GM19463 (cell line): ENCODE measurements around the gene TDRD9.
"Not testable (repeated sequence)": the region's sequence is repeated elsewhere in the genome, so short reads cannot be mapped to it uniquely, and the experiment has no call there.

Source experiments
- ATAC-seq: cut with Tn5 transposase; IDR thresholded peaks from one replicate; pipeline ENCODE4 v1.9.1; 2021; ENCODE audit warnings: mild to moderate bottlenecking, moderate library complexity; ENCODE audit not compliant: unreplicated experiment

TDRD9 gene

DNA sequence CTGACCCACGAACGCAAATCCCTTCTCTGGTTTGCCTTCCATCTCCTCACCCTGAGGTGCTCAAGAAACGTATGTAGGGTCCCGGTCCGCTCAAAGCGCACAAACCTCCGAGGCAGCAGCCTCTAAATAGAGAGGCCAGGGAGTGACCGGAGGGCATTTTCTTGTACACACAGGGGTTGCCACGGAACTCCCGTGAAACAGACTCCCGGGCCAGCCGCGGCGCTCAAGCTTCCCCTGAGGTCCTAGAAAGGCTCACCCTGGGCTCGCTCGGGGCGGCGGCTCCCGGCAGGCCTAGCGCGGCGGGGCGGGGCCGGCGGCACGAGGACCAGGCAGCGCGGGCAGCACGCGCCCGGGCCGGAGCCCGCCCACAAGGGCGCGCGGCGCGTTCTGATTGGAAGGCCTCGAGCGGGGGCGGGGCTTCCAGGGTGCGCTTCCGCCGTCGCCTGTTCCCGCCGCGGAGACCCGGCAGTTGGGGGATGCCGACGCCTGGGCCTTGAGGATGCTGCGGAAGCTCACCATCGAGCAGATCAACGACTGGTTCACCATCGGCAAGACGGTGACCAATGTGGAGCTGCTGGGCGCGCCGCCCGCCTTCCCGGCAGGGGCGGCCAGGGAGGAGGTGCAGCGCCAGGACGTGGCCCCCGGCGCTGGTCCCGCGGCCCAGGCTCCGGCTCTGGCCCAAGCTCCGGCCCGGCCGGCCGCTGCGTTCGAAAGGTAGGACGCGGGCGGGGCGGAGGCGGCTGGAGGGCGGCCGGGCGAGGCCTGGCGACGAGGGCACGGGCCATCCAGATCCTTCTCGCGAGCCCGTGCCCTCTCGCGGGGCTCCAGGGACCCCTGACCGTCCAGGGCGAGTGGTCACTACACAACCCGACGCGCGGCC is at the start of gene TDRD9:
TDRD9 (plus strand) TSS at position 446 of the 880 bp plus-strand sequence; CDS start at position 500, 54 bp downstream.
- ATAC-seq = no peak

GRCh38 chr14:103879118-103879569 is 49.1 kb upstream of the TDRD9 start:
- ATAC-seq = no peak

DNA sequence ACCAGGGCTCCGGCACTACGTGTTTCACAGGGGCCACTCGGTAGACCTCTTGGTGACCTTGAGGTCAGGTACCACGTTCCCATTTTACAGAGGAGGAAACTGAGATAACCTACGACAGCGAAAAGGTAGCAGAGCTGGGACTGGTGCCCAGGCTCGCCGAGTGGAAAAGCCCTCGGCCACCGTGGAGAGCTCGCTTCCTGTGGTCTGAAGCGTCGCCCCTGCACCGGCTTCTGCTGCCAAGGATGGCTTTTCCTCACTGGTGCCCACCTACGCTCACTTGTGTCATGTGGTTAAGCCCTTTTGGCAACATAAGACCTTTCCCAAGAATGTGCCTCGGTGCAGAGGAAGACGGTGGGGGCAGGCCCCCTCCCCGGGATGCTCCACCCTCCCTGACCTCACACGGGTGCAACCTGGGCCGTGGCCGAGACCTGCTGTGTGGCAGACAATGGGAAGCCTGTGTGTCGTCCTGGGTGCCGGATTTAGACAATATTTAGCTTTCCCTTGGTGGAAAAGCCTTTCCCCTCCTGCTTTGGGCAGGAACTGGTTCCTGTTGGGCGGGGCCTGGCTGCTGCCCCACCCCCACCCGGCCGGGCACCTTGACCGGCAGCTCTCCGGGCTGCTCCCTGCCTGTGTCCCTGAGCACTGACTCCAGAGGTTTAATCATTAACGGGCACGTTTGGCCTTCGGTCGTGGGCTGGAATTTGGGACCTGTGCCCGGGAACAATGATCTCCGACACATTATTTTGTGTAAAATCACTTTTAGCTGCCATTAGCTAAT is 48.5 kb upstream of the TDRD9 start:
- ATAC-seq = no peak

DNA sequence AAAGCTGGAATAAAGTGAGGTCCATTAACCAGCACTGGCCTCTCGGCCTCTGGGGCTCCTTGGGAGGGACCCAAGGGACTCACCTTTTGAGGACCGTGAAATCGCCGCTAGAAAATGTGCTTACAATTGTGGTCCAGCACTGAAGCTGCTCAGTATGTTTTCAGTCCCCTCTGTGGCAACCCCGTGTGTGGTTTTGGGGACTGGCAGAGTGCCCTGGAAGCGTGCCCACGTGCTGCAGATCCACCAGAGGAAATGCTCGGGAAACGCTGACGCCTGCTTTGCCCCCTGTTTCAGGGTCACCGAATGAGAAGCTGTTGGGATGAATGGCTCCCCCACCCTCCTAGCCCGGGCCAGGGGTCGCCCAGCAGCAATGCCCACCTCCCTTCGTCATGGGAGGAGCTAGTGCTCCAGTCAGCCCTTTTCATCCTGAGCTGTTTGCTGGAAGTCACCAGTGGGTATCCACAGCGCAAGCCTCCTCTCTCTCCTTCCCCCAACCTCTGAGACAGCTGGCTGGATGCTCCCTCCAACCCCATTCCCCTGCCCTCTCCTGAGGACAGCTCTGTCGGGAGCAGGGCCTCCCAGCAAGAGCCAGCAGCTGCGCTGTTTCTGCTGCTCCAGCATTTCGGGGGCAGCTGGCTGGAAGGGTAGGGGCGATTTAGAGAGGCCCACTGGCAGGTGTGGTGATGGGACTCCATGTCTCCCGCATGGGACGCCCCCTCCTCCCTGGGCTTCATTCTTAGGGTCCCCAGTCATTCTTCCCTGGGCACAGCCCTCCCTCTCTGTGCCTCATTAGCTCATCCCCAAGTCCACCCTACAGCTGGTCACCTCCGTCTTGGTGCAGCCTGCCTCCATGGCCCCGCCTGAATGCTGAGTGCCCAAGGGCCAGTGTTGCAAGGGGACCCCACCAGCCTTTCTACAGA is 47.6 kb upstream of the TDRD9 start:
- no peak for ATAC-seq

DNA sequence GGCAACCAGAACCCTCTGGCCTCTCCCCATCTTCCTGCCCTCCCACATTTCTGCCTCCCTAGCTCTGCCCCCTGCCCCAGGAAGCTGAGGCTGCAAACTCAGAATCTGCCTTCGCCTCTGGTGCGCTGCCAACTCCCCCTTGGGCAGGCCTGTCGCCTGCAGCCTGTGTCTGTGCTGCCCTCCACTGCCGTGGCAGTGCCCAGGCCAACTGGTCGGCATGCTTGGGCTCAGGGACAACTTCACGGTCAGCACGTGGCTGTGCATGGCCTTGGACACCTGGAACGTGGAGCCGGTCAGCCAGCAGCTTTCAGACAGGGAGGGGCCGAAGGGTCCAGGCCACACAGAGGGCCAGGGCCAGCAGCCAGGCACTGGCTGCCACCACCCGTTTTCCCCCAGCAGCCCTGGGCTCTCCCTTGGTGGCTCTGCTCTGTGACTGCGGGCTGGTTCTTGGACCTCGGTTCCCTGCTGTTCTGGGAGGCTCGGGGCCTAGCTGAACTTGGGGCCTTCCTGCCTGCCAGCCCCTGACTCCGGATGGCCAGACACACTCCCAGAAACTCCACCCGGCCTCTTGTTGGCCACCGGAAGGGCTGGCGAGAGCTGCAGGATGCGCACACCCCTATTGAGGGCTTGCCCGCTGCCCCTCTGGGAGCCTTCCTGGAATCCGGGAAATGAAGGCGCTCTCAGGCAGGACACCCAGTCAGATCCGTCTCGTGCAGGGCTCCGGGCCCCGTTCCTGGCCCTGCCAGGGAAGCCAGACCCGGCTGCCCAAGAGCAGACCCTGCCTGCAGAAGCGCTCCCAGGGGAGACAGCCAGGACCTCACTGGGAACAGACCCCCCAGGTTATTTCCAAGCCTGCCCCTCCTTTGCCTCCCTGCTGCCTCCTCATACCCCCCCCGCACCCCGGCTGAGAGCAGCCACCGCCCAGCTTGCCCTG is 46.7 kb upstream of the TDRD9 start:
- ATAC-seq = no peak

- ATAC-seq = no peak
Observed at GRCh38 chr14:103882503-103883262, 45.6 kb upstream of the TDRD9 start.

DNA sequence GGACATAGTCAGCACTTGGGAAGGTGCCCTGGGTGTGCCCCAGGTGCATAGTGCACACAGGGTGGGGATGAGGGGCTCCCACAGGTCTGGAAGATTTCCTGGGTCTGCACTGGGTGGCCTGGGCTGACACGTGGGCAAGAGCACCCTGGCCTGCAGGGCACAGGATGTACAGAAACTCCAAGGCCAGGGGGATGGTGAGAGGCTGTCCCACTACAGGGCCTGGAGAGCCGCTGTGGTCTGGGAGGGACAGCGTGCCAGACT is 45.1 kb upstream of the TDRD9 start:
- no peak for ATAC-seq

GRCh38 chr14:103884854-103885253 is 43.4 kb upstream of the TDRD9 start:
- no peak for ATAC-seq

DNA sequence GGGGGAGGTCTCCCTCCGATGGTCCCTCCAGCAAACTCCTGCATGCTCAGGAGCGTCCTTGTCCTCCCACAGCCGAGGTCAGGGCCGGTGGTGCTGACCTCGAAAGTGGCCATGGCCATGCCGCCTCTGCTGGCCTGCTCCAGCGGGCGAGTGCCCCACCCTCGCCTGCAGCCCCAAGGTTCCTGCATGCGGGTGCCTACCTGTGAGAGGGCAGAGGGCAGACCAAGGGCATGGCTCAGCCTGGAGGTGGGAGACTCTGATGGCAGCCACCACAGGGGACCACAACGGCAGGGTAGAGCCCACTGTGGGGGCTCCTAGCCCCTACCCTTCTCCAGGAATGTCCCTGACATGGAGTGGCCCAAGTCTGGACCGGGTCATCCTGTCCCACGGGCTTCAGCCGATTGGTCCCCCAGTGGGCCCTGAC is 42.7 kb upstream of the TDRD9 start:
- ATAC-seq = no peak

DNA sequence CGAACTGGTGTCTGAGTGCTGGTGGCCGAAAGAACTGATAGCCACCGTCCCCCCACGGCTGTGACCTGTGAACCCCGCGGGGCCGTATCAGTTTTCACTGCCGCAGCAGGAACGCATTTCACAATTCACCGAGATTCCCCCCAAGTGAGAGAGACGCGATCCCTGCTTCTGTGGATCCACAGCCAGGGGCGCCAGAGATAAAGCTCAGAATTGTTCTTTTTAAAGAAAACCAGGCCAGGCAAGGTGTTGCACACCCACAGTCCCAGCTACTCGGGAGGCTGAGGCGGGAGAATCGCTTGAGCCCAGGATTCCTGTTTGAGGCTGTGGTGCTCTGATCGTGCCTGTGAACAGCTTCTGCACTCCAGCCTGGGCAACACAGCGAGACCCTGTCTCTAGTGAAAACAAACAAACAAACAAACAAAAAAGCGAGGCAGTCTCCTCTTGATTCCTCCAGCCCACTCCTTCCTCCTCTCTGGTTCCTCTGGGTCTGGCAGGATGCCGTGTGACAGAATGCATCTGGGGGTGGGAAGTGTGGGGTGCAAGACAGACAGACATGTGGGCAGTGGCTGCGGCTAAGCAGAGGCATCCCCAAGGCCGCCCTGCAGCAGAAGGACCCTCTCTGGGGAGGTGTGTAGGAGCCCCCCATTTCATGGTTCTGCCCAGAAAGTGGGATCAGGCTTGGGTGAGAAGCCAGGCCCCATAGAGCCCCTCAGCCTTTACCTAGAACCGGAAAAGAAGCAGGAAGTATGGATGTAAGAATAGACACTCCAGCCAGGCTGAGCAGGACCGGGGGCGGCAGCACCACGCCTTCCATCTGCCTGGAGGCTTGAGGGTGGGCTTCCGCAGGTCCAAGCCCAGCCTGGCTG is 41.7 kb upstream of the TDRD9 start:
- no peak for ATAC-seq

DNA sequence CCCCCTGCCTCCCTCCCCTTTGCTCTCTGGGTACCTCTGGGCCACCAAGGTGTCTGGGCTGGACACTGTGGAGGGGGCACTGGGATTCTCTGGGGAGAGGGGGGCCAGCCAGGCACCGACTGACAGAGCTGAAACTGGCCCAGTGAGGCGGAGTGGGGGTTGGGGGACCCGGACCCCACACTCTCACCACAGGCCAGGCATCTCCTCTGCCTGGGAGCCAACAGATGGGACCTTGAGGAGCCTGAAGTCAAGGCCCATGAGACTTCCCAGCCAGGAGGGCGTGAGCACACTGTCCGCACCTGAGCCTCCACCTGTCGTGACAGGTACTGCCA is 41.1 kb upstream of the TDRD9 start:
- ATAC-seq = no peak

DNA sequence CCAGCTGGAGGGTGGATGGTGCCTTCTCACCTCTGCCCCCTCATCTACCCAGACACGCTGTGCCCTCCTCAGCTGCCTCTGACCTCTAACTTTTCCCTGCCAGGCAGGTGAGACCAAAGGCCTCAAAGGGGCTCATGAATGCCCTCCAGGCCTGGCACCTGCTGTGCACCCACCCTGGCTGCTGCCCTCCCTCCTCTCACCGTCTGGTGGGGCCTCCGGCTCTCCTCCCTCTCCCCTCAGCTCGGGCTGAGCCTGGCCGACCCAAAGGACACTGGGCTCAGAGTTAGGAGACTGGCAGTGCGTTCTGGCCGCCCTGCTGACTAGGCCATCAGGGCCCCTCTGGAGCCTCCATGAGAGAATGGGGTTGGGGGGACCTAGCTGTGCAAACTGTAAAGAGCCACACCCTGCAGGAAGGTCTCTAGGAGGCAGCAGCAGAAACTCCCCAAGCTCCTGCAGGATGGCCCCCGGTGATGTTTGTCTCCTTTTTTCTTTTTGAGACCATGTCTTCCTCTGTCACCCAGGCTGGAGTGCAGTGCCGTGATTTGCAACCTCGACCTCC is 40.6 kb upstream of the TDRD9 start:
- no peak for ATAC-seq

DNA sequence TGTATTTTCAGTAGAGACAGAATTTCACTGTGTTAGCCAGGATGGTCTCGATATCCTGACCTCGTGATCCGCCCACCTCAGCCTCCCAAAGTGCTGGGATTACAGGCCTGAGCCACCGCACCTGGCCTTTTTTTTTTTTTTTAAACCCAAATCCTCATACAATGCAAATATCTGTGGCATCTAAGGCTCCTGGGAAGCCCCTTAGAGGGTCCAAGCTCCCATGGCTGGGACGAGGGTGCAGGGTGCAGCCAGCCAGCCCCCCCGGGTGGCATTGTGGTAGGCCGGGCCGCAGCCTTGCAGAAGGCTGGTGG is 39.3 kb upstream of the TDRD9 start:
- ATAC-seq = not testable (repeated sequence)

GRCh38 chr14:103889313-103890051 is 38.8 kb upstream of the TDRD9 start:
- ATAC-seq = no peak

DNA sequence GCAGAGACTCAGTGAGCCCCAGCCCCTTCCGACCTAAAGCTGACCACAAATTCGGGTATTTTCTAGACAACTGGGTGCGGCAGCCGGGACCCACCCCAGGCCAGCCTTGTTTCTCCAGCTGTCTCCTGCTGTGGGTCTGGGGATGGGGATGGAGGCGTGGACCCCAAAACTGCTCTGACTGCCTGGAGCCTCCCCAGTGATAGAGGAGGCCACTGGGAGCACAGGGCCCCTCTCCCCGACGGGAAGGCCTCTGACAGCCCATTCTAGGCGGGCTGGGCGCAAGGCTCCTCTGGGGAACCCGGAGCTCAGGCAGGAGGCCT is 38.2 kb upstream of the TDRD9 start:
- no peak for ATAC-seq

DNA sequence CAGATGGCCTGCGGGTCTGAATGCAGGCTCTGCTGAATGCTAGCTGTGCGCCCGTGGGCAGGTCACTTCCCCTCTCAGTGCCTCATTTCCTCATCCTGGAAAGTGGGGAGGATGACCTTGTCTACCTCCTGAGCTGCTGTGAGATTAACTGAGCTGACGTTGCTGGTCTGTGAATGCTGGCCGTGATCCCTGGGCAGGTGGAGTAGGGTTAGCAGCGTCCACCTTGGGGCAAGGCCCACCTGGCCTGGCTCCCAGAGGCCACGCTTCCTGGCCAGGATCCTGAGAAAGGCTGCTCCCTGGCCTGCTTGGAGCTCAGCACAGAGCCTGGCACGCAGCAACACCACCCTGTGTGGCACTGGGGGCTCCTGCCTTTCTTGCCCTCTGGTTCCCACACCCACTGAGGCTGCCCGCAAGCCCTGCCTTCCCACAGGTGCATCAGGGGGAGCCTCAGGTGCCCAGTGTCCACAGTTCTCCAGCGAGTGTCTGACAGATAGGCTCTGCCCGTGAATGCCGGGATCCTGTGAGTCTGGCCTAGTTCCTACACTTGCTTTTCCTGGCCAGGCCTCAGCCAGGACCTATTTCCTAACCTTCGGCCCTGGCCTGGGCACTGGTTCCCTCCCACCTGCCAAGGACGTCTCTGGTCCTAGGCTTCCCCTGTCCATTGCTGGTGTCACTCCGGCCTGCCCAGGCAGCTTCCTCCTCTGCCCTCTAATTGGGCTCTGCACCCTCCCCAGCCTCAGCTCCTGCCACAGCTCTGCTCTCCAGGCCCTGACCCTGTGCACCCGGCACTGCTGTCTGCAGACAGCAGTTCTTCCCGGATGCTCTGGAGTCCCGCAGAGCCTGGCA is 37.2 kb upstream of the TDRD9 start:
- ATAC-seq = no peak

- ATAC-seq = no peak
Observed at GRCh38 chr14:103891667-103892215, 36.5 kb upstream of the TDRD9 start.
